GM12878 (cell line): ENCODE data around the gene ADISSP. TPM values are rescaled to one million over a fixed set of nuclear protein-coding genes. Genes with fewer than 3 reads are reported as not detected.

Source experiments
- ATAC-seq: fragments of 200-7000 bp; cut with Tn5 transposase; 3 replicates; pipeline ENCODE4 v1.9.1; 2020; ENCODE audit warnings: mild to moderate bottlenecking, moderate library complexity
- BruUV-seq: library from RNA; stranded (reverse); fragments of 400-500 nt; replicated peaks from 2 replicates; lab custom pipeline; 2021; lab: Mats Ljungman, UMichigan
- CTCF ChIA-PET: fragments of 300-600 bp; sonication (Branson Sonifier 250); formaldehyde crosslinking; extraction: SDS; loops from one replicate; lab custom pipeline; 2021; ENCODE audit warnings: inconsistent platforms; lab: Yijun Ruan, JAX
- POLR2A ChIA-PET: fragments of 350-600 bp; formaldehyde crosslinking; extraction: SDS; loops from one replicate; lab custom pipeline; 2021; ENCODE audit warnings: inconsistent platforms; lab: Charles Lee
- RAD21 ChIA-PET: fragments of 300-600 bp; sonication (Branson Sonifier 250); formaldehyde crosslinking; loops from one replicate; lab custom pipeline; 2023; ENCODE audit warnings: antibody characterized with exemption; ENCODE audit not compliant: unreplicated experiment; lab: Charles Lee
- SMC1A ChIA-PET: fragments of 300-600 bp; sonication (Branson Sonifier 250); formaldehyde crosslinking; loops from one replicate; lab custom pipeline; 2023; ENCODE audit not compliant: unreplicated experiment, uncharacterized antibody; lab: Charles Lee
- DNase-seq: peaks from one replicate; pipeline ENCODE4 v3.0.0-alpha.2; 2011; ENCODE audit warnings: low read depth, low spot score
- FAIRE-seq: peaks from 3 replicates; lab custom pipeline; 2011; peaks lifted over from hg19 to GRCh38; lab: Jason Lieb, UNC
- H2AFZ ChIP-seq: 2 replicates; pipeline ENCODE4 v1.6.0; 2011; ENCODE audit warnings: low read depth, low read length, control low read depth; ENCODE audit not compliant: control insufficient read depth
- H3K27ac ChIP-seq: 2 replicates; pipeline ENCODE4 v1.5.1; 2011; ENCODE audit warnings: control low read depth; ENCODE audit not compliant: control insufficient read depth, insufficient read depth
- H3K27me3 ChIP-seq, 2 experiments: replicated peaks in 1 of 2; 2 replicates each; pipeline versions ENCODE4 v1.6.0 to v1.6.1; 2011; ENCODE audit warnings: low read length in 1 of 2; ENCODE audit not compliant: control insufficient read depth in 2 of 2, insufficient read depth in 2 of 2
- H3K36me3 ChIP-seq, 2 experiments: 2 replicates each; pipeline ENCODE4 v1.5.1; 2011; ENCODE audit warnings: low read length in 1 of 2; ENCODE audit not compliant: control insufficient read depth in 2 of 2, insufficient read depth in 2 of 2
- H3K4me1 ChIP-seq: 2 replicates; pipeline ENCODE4 v1.6.1; 2011; ENCODE audit warnings: mild to moderate bottlenecking, low read length, moderate library complexity, mixed read lengths; ENCODE audit not compliant: control insufficient read depth, insufficient read depth
- H3K4me2 ChIP-seq: 2 replicates; pipeline ENCODE4 v1.6.0; 2011; ENCODE audit warnings: control low read depth; ENCODE audit not compliant: control insufficient read depth, insufficient read depth
- H3K4me3 ChIP-seq: fragments of 200-600 bp; sonication (generic); 2 replicates; pipeline ENCODE4 v1.5.1; 2016
- H3K79me2 ChIP-seq: 2 replicates; pipeline ENCODE4 v1.6.0; 2011; ENCODE audit warnings: low read length; ENCODE audit not compliant: control insufficient read depth, insufficient read depth
- H3K9ac ChIP-seq: 2 replicates; pipeline ENCODE4 v1.8.0; 2011; ENCODE audit warnings: low read length, control low read depth, mixed read lengths; ENCODE audit not compliant: control insufficient read depth, insufficient read depth
- H3K9me3 ChIP-seq: replicated peaks from 3 replicates; pipeline ENCODE4 v1.5.1; 2011; ENCODE audit warnings: mild to moderate bottlenecking, low read length; ENCODE audit not compliant: control insufficient read depth, insufficient read depth
- H4K20me1 ChIP-seq: 2 replicates; pipeline ENCODE4 v1.6.0; 2011; ENCODE audit not compliant: control insufficient read depth, insufficient read depth
- BCL11A ChIP-seq: IDR thresholded peaks from 2 replicates; pipeline ENCODE4 v1.6.1; 2011; ENCODE audit warnings: low read depth, low read length
- BHLHE40 ChIP-seq, 2 experiments: fragments of 450-650 bp in 1 of 2; IDR thresholded peaks; 2 replicates each; pipeline ENCODE4 v1.6.1; 2011 to 2017; ENCODE audit warnings: low read depth in 2 of 2, borderline replicate concordance in 1 of 2, improper control_type of control experiment in 1 of 2, low read length in 1 of 2, mild to moderate bottlenecking in 1 of 2
- CBX3 ChIP-seq: fragments of 200-600 bp; sonication (generic); IDR thresholded peaks from 2 replicates; pipeline ENCODE4 v1.6.1; 2016; ENCODE audit warnings: low read depth, borderline replicate concordance
- CBX5 ChIP-seq: sonication (generic); IDR thresholded peaks from 2 replicates; pipeline ENCODE4 v1.6.1; 2016; ENCODE audit warnings: low read depth, moderate library complexity, mild to moderate bottlenecking, inconsistent platforms
- E2F8 ChIP-seq: fragments of 450-650 bp; IDR thresholded peaks from 2 replicates; pipeline ENCODE4 v1.6.1; 2018; ENCODE audit warnings: mild to moderate bottlenecking, low read depth, moderate library complexity; ENCODE audit not compliant: partially characterized antibody
- EP300 ChIP-seq, 2 experiments: fragments of 150-350 bp in 1 of 2; IDR thresholded peaks; 2 replicates each; pipeline ENCODE4 v1.6.1; 2011 to 2012; ENCODE audit warnings: low read depth in 2 of 2, low read length in 2 of 2, borderline replicate concordance in 1 of 2, improper control_type of control experiment in 1 of 2, inconsistent platforms in 1 of 2; ENCODE audit not compliant: control insufficient read depth in 1 of 2
- HDAC6 ChIP-seq: fragments of 200-600 bp; sonication (generic); IDR thresholded peaks from one replicate; pipeline ENCODE4 v1.8.0; 2017; ENCODE audit warnings: antibody characterized with exemption; ENCODE audit not compliant: unreplicated experiment
- HDGF ChIP-seq: fragments of 450-650 bp; IDR thresholded peaks from 2 replicates; pipeline ENCODE4 v1.6.1; 2016; ENCODE audit warnings: antibody characterized with exemption
- LARP7 ChIP-seq: fragments of 450-650 bp; IDR thresholded peaks from 2 replicates; pipeline ENCODE4 v1.6.1; 2017; ENCODE audit warnings: mild to moderate bottlenecking
- NR2C2 ChIP-seq: IDR thresholded peaks from 2 replicates; pipeline ENCODE4 v1.6.1; 2011; ENCODE audit warnings: borderline replicate concordance, low read depth; ENCODE audit not compliant: control insufficient read depth, insufficient read length
- SPI1 ChIP-seq: IDR thresholded peaks from 2 replicates; pipeline ENCODE4 v1.6.1; 2011; ENCODE audit warnings: low read depth, mild to moderate bottlenecking, low read length, moderate library complexity, borderline replicate concordance; ENCODE audit not compliant: insufficient read depth
- SREBF1 ChIP-seq: IDR thresholded peaks from 2 replicates; pipeline ENCODE4 v1.6.1; 2012; ENCODE audit warnings: mild to moderate bottlenecking, low read length
- STAT3 ChIP-seq: IDR thresholded peaks from 2 replicates; pipeline ENCODE4 v1.6.1; 2011; ENCODE audit warnings: low read depth, low read length, improper control_type of control experiment
- TBL1XR1 ChIP-seq: IDR thresholded peaks from 2 replicates; pipeline ENCODE4 v1.6.1; 2012; ENCODE audit warnings: low read depth, low read length, improper control_type of control experiment
- ZNF274 ChIP-seq: IDR thresholded peaks from one replicate; pipeline ENCODE4 v1.8.0; 2011; ENCODE audit not compliant: insufficient read length, insufficient read depth
- ZSCAN29 ChIP-seq: fragments of 450-650 bp; IDR thresholded peaks from 2 replicates; pipeline ENCODE4 v1.6.1; 2017; ENCODE audit warnings: mild to moderate bottlenecking, moderate library complexity
- WGBS: methylation state at CpG from one replicate; pipeline ENCODE4 v1.1.6; 2016; ENCODE audit warnings: low lambda C conversion rate; ENCODE audit not compliant: insufficient replicate concordance, insufficient coverage; ENCODE audit errors: missing lambda C conversion rate; 5-methylcytosine and 5-hydroxymethylcytosine counted together
- in situ Hi-C: fragments of 300-500 bp; cut with MboI; formaldehyde crosslinking; loops from 9 replicates; pipeline ENCODE4 v1.14.3; 2018; ENCODE audit warnings: mixed read lengths
- intact Hi-C: fragments of 100-400 bp; cut with micrococcal nuclease; formaldehyde crosslinking; loops from one replicate; pipeline ENCODE4 v1.14.2; 2022; ENCODE audit not compliant: unreplicated experiment
- polyA plus RNA-seq, 11 experiments: library from polyadenylated mRNA; depleted of rRNA in 4 of 11; unstranded in 6 of 11; stranded (reverse) in 5 of 11; fragments of >200 nt; fragmentation: Nextera tagmentation in 4 of 11; fragmentation: Illumina TruSeq in 1 of 11; extraction: Ambion mirVana in 4 of 11; extraction: Trizol in 1 of 11; gene quantifications; 1 replicate in 1 of 11; 2 replicates in 10 of 11; pipeline versions ENCODE4 v1.2.1 to v1.2.3, GENCODE V29; 2011 to 2016; ENCODE audit warnings: inconsistent platforms in 2 of 11, missing spikeins in 2 of 11, low read depth in 1 of 11
- total RNA-seq, 4 experiments: library from RNA; depleted of rRNA in 3 of 4; stranded (reverse); fragments of >200 nt in 3 of 4; fragmentation: Illumina TruSeq in 1 of 4; extraction: Trizol in 1 of 4; gene quantifications; 2 replicates each; pipeline versions ENCODE4 v1.2.1 to v1.2.3, GENCODE V29; 2013 to 2021
- TF ChIP-seq, protein P1 (sequence below): IDR thresholded peaks from 2 replicates; pipeline ENCODE4 v1.6.1; 2012; ENCODE audit warnings: low read length, inconsistent platforms
- TF ChIP-seq, protein P2 (sequence below): fragments of 450-650 bp; IDR thresholded peaks from 2 replicates; pipeline ENCODE4 v1.6.1; 2017; ENCODE audit warnings: mild to moderate bottlenecking, low read depth, inconsistent platforms; ENCODE audit not compliant: poor library complexity, severe bottlenecking

ADISSP gene
- total and polyA plus RNA-seq, 10 of the 15 experiments (the other 5 are each of a cell fraction or from before 2014, with no cell fraction given): 0.80 to 96.3 (median 38.6) TPM

DNA sequence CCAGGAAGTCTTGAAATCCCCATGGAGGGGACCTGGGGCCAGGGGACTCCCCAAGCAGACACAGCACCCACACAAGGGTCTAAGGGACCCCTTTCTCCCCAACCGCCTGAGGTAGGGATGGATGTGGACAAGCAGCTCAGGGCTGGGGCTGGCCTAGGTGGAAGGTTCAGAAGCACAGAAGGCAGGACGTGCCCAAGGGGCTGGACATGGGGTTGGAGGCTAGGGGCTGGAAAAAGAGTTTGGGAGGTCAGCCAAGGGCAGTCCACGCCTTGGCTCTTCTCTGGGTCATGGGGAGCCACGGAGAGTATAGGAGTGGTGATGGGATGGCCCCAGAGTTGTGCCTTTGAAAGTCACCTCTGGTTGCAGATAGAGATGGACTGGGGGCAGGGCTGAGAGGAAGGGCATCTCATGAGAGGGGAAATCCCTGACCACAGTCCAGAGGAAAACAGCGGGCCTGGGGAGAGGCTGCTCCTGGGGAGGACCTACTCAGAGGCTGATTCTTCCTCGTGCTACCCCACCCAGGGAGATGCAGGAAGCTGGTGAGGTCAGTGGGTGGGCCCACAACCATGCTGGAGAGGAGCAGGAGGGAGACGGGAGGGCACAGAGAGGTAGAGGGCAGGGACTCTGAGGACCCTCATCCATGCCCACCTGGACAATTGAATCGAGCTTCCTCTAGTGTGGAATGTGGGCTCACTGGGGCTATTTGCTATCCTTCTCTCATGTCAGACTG lies 37.6 kb downstream of the ADISSP start:
- Histone ChIP-seq H3K79me2 (no peaks in the 10 kb centered on the region), H3K9me3 (no peaks in the 10 kb centered on the region), H4K20me1 (no peaks in the 10 kb centered on the region), H3K27me3 (peaks cover 1 to 4% of the 10 kb centered on the region in 2 experiments; a peak in 1 of 4 replicates), H2AFZ (no peak overlapping the region), H3K36me3 (no peaks in the 10 kb centered on the region), H3K9ac (no peak overlapping the region), H3K4me3 (no peak overlapping the region), H3K27ac (no peak overlapping the region), H3K4me2 (no peak overlapping the region), H3K4me1 (no peaks in the 10 kb centered on the region)
- TF ChIP-seq SPI1: no peak
- TF ChIP-seq ZNF274: no peak
- TF ChIP-seq, protein P1, sequence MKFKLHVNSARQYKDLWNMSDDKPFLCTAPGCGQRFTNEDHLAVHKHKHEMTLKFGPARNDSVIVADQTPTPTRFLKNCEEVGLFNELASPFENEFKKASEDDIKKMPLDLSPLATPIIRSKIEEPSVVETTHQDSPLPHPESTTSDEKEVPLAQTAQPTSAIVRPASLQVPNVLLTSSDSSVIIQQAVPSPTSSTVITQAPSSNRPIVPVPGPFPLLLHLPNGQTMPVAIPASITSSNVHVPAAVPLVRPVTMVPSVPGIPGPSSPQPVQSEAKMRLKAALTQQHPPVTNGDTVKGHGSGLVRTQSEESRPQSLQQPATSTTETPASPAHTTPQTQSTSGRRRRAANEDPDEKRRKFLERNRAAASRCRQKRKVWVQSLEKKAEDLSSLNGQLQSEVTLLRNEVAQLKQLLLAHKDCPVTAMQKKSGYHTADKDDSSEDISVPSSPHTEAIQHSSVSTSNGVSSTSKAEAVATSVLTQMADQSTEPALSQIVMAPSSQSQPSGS: no peak
- TF ChIP-seq CBX5: no peak
- no peak for TF ChIP-seq HDGF
- TF ChIP-seq BHLHE40 (IDR thresholded peaks at IDR 0.05; ENCODE audit: borderline replicate concordance in 1 of 2, low read depth in 2 of 2, low read length in 1 of 2): no peak
- TF ChIP-seq ZSCAN29: no peak
- TF ChIP-seq STAT3: no peak
- no peak for TF ChIP-seq HDAC6
- TF ChIP-seq NR2C2: no peak
- TF ChIP-seq CBX3: no peak
- TF ChIP-seq BCL11A: no peak
- no peak for TF ChIP-seq EP300 (IDR thresholded peaks at IDR 0.05; ENCODE audit: borderline replicate concordance in 1 of 2, control insufficient read depth in 1 of 2, low read depth in 2 of 2, low read length in 2 of 2)
- TF ChIP-seq LARP7: no peak
- no peak for TF ChIP-seq SREBF1
- no peak for TF ChIP-seq E2F8
- TF ChIP-seq TBL1XR1: no peak
- TF ChIP-seq, protein P2, sequence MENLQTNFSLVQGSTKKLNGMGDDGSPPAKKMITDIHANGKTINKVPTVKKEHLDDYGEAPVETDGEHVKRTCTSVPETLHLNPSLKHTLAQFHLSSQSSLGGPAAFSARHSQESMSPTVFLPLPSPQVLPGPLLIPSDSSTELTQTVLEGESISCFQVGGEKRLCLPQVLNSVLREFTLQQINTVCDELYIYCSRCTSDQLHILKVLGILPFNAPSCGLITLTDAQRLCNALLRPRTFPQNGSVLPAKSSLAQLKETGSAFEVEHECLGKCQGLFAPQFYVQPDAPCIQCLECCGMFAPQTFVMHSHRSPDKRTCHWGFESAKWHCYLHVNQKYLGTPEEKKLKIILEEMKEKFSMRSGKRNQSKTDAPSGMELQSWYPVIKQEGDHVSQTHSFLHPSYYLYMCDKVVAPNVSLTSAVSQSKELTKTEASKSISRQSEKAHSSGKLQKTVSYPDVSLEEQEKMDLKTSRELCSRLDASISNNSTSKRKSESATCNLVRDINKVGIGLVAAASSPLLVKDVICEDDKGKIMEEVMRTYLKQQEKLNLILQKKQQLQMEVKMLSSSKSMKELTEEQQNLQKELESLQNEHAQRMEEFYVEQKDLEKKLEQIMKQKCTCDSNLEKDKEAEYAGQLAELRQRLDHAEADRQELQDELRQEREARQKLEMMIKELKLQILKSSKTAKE: no peak
- intact Hi-C loops: no loop called here
- BruUV-seq: no TSS peak
- ChIA-PET SMC1A (no interaction called here), CTCF (interaction anchor here (0.7 to 0.9 kb wide), 2 partner anchors 20 to 91 kb away, joined by 3 to 4 read pairs; partner anchors contain the start of gene AP5S1), RAD21 (no interaction called here), POLR2A (no interaction called here)
- DNase-seq: no peak
- in situ Hi-C loops: no loop called here
- peak; percentile 35; the same call in 1 of the 3 replicates for ATAC-seq
- 14% methylated on average over 8 of the region's 8 CpGs for WGBS
- no peak for FAIRE-seq
